ENCODE data around the gene MFSD11. TPM values are rescaled to one million over a fixed set of nuclear protein-coding genes. Genes with fewer than 3 reads are reported as not detected.
"Not testable (repeated sequence)": the region's sequence is repeated elsewhere in the genome, so short reads cannot be mapped to it uniquely, and the experiment has no call there.

Gene MFSD11
- total and polyA plus RNA-seq, 2 donors (not counting 3 experiments of a cell fraction or from before 2014, with no cell fraction given): 23.5 to 35.2 TPM

GRCh38 chr17:76712321-76712720 lies 25.6 kb upstream of the MFSD11 start:
- Histone ChIP-seq H3K79me2 (ENCODE audit: control insufficient read depth, insufficient read depth, low read length) (peaks cover 35% of the 10 kb centered on the region), H3K4me1 (ENCODE audit: control insufficient read depth, extremely low read depth, insufficient read depth, low read length) (peaks cover 27% of the 10 kb centered on the region), H3K36me3 (ENCODE audit: control insufficient read depth in 2 of 2, extremely low read depth in 1 of 2, insufficient read depth in 2 of 2, low read length in 2 of 2) (peaks cover 7 to 15% of the 10 kb centered on the region in 2 experiments)
- H2AFZ ChIP-seq (ENCODE audit: low read depth, low read length); DNase-seq (ENCODE audit: low read depth, low spot score); H3K27me3 ChIP-seq (ENCODE audit: control insufficient read depth in 2 of 2, insufficient read depth in 2 of 2, low read length in 2 of 2); FAIRE-seq; dilution Hi-C loops (cut with MboI; ENCODE audit: extremely low pct_ligation_motif_present, low sequenced_read_pairs); BruUV-seq (replicated peaks); H4K20me1 ChIP-seq (replicated peaks; ENCODE audit: control insufficient read depth, extremely low read depth, insufficient read depth, low read length); H3K9me3 ChIP-seq (replicated peaks; ENCODE audit: control insufficient read depth, insufficient read depth, low read length); H3K9me1 ChIP-seq (replicated peaks; ENCODE audit: control insufficient read depth, extremely low read depth, insufficient read depth, low read length); POLR2A ChIA-PET; H3K27ac ChIP-seq (ENCODE audit: insufficient read depth, low read depth, low read length); H3K4me3 ChIP-seq (replicated peaks in 1 of 3; ENCODE audit: insufficient read depth in 1 of 3, low read depth in 1 of 3, low read length in 3 of 3); H3K4me2 ChIP-seq (ENCODE audit: insufficient read depth, low read length); H3K9ac ChIP-seq (replicated peaks; ENCODE audit: extremely low read depth, insufficient read depth, low read length): not testable (repeated sequence)
- CTCF ChIA-PET: interaction anchor here (1.0 to 5.9 kb wide), 4 partner anchors 11 to 172 kb away, joined by 3 to 43 read pairs (median 8); no protein-coding TSS in a partner anchor
- intact Hi-C loops (cut with micrococcal nuclease): loop anchor here (5.0 to 10.0 kb wide), 2 partner anchors 155 to 188 kb away; no protein-coding TSS in a partner anchor

GRCh38 chr17:76713765-76714164 lies 24.2 kb upstream of the MFSD11 start:
- peaks cover 13 to 20% of the 10 kb centered on the region in 2 experiments for H3K36me3 ChIP-seq (ENCODE audit: control insufficient read depth in 2 of 2, extremely low read depth in 1 of 2, insufficient read depth in 2 of 2, low read length in 2 of 2)
- no peaks in the 10 kb centered on the region for H3K9me1 ChIP-seq (replicated peaks; ENCODE audit: control insufficient read depth, extremely low read depth, insufficient read depth, low read length)
- intact Hi-C loops (cut with micrococcal nuclease) (loop anchor here (5.0 to 10.0 kb wide), 2 partner anchors 156 to 189 kb away; no protein-coding TSS in a partner anchor), dilution Hi-C loops (cut with MboI; ENCODE audit: extremely low pct_ligation_motif_present, low sequenced_read_pairs) (no loop called here)
- H4K20me1 ChIP-seq (replicated peaks; ENCODE audit: control insufficient read depth, extremely low read depth, insufficient read depth, low read length): no peaks in the 10 kb centered on the region
- TF ChIP-seq FOS (IDR thresholded peaks at IDR 0.05; ENCODE audit: borderline replicate concordance, insufficient read depth, low read length) (no peak), JUN (IDR thresholded peaks at IDR 0.05; ENCODE audit: borderline replicate concordance, insufficient read depth, insufficient read length, low read depth) (no peak)
- TF ChIP-seq, protein P1, sequence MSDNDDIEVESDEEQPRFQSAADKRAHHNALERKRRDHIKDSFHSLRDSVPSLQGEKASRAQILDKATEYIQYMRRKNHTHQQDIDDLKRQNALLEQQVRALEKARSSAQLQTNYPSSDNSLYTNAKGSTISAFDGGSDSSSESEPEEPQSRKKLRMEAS (IDR thresholded peaks at IDR 0.05; ENCODE audit: insufficient read depth, insufficient read length): no peak
- H3K9ac ChIP-seq (replicated peaks; ENCODE audit: extremely low read depth, insufficient read depth, low read length): no peak overlapping the region
- no peak overlapping the region for H3K4me3 ChIP-seq (replicated peaks in 1 of 3; ENCODE audit: insufficient read depth in 1 of 3, low read depth in 1 of 3, low read length in 3 of 3)
- H3K79me2 ChIP-seq (ENCODE audit: control insufficient read depth, insufficient read depth, low read length): peaks cover 20% of the 10 kb centered on the region
- H3K4me1 ChIP-seq (ENCODE audit: control insufficient read depth, extremely low read depth, insufficient read depth, low read length): peaks cover 27% of the 10 kb centered on the region
- no peak overlapping the region for H3K27ac ChIP-seq (ENCODE audit: insufficient read depth, low read depth, low read length)
- BruUV-seq (replicated peaks): no TSS peak
- H3K9me3 ChIP-seq (replicated peaks; ENCODE audit: control insufficient read depth, insufficient read depth, low read length): no peaks in the 10 kb centered on the region
- DNase-seq (ENCODE audit: low read depth, low spot score) (no peak), FAIRE-seq (no peak)
- CTCF ChIA-PET: interaction anchor here (0.7 to 2.4 kb wide), 8 partner anchors 10 to 190 kb away, joined by 3 to 15 read pairs (median 6); partner anchors contain the start of genes JMJD6 and METTL23
- no peak overlapping the region for H3K4me2 ChIP-seq (ENCODE audit: insufficient read depth, low read length)
- no peak overlapping the region for H2AFZ ChIP-seq (ENCODE audit: low read depth, low read length)
- H3K27me3 ChIP-seq (ENCODE audit: control insufficient read depth in 2 of 2, insufficient read depth in 2 of 2, low read length in 2 of 2): no peaks in the 10 kb centered on the region
- POLR2A ChIA-PET: no interaction called here
